ENCODE results near the gene EIF4B.
"Not testable (repeated sequence)": the region's sequence is repeated elsewhere in the genome, so short reads cannot be mapped to it uniquely, and the experiment has no call there.

EIF4B gene

DNA sequence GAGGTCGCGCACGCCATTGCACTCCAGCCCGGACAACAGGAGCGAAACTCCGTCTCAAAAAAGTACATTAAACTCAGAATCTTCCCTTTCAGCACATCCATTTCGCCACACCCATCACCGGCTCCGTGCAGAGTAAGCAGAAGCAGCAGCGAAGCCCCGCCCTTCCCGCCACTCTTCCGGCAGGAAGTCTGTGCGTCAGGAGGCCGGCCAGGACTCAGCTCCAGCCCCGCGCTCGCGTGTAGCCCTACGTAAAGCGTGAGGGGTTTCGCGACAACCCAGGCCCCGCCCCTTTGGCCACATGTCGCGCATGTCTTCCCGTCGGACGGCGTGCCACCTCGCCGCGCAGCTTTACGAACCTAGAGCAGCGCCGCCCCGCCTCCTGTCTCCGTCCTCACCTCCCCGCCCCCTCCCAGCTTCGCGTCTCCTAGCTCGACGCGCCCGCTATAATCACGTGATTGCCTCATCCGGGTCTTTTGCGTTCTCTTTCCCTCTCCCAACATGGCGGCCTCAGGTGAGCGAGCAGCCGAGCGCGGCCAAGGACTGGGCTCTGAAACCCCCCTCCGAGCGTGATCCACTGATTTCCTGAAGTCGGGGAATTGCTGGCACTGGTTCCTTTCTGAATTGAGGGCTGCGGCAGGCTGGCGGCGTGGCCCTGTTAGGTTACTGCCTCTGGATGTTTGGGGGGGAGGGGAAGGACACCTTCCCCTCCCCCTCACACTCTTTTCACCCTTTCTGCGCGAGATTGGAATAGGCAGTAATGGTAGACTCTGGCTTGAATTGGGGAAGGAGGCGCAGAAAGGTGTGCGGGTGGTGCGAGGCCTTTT is at the start of gene EIF4B:
Gene EIF4B (plus strand): TSS at position 471 of the 824 bp plus-strand sequence. CDS start 28 bp downstream, at position 499.
- peak; percentile 99 for DNase-seq (ENCODE audit: low read depth in 2 of 2)

DNA sequence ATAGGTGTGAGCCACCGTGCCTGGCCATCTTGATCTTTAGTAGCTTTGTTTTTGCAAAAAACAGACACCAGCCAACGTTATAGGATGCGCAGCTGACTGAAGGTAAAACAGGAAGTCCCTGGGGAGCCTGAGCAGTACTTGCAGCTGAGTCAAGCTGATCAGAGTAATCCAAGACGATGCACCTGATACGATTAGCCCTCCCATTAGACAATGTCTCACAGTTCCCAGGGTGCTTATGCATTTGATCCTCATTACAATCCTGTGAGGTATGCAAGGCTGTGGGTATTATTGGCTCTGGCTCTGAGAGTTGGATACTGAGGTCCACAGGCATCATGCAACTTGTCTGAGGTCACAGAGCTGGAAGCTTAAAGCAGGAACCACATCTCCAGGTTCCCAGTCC is 49.3 kb upstream of the EIF4B start:
- DNase-seq (ENCODE audit: low read depth in 2 of 2): no peak

DNA sequence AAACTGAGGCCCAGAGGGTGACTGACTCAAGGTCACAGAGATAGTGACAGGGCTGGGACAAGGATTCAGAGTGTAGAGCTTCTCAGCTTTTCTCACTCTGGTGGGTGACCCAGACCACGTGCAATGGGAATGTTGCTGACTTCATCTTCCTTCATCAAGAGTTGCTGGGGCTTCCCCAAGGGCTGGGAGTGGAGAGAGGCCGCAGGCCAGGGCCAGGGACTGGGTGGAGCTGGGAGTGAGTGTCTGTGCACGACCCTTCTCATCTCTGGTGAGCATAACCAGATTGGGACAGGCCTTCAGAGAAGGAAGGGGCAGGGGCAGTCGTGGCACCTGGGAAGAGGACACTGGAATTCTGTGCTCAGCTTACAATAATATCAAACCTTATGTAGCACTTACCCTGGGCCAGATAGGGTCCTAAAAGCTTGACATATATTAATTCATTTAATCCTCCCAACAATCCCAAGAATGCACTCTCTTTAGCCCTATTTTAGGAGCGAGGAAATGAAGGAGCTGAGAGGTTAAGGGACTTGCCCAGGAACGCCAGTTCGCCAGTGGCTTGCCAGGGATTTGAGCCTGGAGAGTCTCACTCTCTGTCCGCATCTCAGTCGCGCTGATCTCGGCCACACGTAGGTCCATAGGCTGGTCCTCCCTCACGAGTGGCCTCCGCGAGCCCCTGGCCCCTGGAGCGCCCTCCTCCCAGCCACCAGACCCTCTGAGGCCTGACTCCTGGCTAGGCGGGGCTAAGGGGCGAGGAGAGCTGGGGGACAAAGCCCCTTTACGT is 41.5 kb upstream of the EIF4B start:
- DNase-seq (ENCODE audit: low read depth in 2 of 2): no peak

GRCh38 chr12:52965337-52965731 is 40.9 kb upstream of the EIF4B start:
- DNase-seq (ENCODE audit: low read depth in 2 of 2): no peak

DNA sequence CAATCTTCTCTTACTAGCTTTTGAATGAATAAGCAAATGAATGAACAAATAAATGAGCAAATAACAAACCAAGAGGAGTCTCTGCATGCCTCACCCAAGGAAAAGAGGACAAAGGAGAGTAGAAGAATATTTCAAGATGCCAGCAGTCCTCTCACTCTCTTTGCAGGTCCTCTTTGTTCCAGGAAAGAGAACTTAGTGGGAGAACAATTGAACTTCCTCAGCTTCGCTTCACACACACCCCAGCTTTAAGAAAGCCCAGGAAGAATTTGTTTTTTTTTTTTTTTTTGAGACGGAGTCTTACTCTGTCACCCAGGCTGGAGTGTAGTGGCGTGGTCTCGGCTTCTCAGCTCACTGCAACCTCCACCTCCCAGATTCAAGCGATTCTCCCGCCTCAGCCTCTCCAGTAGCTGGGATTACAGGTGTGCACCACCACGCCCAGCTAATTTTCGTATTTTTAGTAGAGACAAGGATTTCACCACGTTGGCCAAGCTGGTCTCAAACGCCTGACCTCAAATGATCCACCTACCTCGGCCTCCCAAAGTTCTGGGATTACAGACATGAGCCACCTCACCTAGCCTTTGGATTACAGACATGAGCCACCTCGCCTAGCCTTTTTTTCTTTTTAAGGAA is 37.0 kb upstream of the EIF4B start:
- DNase-seq (ENCODE audit: low read depth in 2 of 2): no peak

DNA sequence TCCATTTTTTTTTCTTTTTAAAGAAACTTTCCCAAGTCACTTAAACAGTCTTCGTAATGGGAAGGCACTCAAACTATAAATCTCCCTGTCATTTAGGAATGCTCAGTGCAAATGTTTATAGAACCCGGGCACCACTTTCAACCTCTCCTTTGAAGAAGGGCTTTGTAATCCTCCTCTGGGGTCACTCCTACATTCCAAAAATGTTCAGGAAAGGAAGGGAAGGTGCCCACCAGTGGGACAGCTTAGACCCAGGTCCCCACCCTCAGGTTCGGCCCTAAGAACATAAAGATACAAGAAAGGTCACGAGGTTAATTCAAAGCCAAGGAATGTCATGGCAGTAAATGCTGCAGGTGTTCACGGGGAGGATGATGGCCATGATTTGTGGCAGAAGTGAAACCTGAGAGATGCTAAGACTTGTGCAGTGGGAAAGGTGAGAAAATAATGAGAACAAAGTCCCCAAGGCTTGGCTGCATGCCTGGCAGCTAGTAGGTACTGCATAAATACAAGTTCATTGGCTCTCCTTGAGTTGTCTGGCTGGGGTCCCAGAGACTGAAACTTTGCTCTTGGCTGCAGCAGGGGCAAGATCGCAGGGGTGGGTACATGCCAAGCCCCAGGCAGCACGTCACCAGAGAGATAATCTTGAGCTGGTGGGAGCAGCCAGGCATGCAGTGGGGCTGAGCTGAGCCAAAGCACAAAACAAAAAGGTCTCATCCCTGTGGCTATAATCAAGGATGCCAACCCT is 36.3 kb upstream of the EIF4B start:
- DNase-seq (ENCODE audit: low read depth in 2 of 2): no peak

DNA sequence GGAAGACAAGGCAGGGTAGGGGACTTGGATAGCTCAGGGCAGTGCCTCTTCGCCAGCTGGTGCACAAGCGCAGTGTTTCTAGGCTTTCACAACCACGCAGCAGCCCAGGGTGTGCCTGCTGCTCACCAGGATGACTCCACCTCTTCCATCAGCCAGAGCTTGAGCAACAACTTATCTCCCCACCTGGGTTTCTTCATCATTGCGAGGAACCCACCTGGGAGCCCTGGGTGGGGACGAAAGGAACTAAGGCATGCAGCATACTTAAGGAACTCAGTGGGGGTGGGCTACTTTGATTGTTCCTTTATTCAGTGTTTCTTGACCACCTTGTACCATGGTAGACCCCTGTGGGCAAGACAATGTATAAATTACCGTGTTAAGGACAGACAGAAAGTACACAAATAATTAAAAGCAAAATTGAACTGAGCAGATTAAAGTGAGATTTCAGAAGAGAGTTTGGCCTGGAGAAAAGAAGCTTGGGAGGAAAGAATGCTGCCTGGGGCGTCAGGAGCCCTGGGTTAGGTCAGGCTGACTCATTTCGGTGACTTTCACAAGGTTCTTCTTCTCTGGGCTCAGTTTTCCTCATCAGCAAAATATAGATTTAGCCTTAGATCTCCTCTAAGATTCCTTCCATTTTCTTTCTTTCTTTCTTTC is 34.5 kb upstream of the EIF4B start:
- no peak for DNase-seq (ENCODE audit: low read depth in 2 of 2)

DNA sequence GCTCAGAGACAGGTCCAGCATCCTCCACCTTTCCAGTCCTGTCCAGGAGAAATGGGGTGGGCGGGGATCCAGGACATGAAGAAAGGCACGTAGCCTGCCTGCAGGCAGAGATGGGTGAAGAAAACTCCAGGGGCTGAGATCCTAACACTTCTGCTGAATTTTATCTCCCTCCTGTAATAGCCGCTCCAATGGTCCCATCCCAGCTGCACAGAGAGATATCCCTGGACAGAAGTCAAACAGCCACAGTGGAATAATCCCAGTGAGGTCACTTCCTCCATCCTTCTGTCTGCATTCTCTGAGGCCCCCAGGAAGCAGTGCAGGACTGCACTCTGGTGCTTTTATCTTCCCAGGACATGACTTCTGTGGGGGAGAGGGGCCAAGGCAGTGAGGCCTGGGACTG is 31.1 kb upstream of the EIF4B start:
- no peak for DNase-seq (ENCODE audit: low read depth in 2 of 2)

DNA sequence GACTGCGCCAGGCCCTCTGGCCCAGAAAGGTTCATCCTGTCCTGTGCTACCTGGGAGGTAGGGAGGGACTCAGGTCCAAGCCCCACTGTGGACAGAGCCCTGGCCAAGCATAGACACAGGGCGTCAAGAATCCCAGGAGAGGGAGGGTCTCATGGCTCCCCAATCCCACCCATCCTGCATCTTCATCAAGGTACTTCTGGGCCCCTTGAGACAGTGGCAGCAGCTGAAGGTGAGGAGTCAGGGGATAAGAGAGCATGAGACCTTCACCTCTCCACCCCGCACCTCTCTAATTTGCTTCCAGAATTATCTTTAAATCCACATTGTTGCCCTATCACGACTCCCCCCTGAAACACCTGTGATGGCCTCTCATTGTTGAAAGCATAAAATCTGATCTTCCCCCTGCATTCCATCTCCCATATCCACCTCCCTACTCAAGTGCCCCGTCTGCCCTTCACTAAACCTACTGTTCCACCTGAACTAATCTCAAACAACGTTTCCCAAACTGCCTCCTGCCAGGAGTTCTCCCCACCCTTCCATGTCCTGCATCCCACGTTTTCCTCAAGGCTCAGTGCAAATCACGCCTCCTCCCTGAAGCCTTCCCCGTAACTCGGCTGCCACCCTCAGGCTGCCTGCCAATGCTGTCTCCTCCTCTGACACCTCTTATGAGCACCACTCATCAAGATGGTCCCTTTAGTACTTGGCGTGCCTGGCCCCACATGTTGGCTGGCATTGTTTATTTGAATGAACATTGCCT is 30.3 kb upstream of the EIF4B start:
- no peak for DNase-seq (ENCODE audit: low read depth in 2 of 2)

DNA sequence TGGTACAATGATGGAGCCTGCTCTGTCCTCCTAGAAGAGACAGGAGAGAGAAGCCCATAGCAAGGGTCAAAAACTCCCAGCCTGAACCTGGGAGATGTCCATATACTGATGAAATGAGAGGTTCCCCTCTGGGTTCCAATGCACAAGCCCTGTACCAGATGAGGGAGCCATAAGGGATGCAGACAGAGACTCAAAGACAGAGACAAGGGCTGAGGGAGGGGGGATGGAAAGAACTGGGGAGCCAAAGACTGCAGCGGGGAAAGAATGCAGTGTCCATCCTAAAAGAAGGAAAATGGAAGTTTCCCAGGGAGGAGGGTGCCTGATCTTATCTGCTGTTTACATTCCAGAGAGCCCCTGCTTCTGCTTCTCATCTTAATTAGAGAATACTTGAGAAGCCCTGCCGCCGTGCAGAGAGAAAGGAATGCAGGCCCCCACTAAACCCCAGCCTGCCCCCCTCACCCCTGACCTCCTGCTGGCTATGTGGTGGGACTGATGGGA is 29.6 kb upstream of the EIF4B start:
- no peak for DNase-seq (ENCODE audit: low read depth in 2 of 2)

DNA sequence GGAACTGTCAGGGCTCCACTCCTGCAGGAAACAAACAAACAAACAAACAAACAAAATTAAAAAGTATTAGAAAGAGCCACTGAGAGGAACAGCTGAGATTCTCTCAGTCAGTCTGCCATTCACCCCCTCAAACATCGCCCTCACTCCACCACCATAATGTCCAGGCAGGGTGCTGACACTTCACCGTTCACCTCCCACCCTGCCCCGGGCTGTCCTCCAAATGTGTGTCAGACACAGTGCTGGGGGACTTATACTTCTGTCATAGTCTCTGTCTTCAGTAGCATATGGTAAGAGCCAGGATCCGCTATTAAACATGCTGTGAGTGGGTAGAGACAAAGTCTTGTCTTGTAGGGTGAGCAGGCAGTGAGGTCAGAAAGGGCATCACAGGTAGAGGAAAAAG is 29.1 kb upstream of the EIF4B start:
- no peak for DNase-seq (ENCODE audit: low read depth in 2 of 2)

DNA sequence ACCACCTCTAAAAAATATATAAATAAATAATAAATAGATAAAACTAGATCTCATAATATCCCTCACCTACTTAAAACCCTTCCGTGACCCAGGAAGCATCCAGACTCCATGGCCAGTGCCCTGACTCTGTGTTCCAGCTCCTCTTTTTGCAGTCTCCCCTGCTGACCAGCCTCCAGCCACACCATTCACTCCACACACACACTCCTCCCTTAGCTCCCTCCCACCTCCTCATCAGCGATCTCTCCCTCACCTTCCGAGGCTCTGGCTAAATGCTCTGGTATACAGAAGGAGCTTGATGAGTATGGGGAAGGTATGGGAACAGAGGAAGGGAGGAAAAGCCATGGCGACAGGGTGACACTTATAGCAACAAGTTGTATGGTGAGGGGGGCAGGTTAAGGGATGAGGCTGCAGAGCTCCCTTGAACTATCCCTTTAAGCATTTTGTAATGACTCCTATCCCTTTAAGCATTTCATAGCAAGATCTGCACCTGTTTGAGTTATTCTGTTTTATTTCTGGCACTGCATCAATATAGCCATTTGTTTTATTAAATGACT is 26.1 kb upstream of the EIF4B start:
- no peak for DNase-seq (ENCODE audit: low read depth in 2 of 2)

DNA sequence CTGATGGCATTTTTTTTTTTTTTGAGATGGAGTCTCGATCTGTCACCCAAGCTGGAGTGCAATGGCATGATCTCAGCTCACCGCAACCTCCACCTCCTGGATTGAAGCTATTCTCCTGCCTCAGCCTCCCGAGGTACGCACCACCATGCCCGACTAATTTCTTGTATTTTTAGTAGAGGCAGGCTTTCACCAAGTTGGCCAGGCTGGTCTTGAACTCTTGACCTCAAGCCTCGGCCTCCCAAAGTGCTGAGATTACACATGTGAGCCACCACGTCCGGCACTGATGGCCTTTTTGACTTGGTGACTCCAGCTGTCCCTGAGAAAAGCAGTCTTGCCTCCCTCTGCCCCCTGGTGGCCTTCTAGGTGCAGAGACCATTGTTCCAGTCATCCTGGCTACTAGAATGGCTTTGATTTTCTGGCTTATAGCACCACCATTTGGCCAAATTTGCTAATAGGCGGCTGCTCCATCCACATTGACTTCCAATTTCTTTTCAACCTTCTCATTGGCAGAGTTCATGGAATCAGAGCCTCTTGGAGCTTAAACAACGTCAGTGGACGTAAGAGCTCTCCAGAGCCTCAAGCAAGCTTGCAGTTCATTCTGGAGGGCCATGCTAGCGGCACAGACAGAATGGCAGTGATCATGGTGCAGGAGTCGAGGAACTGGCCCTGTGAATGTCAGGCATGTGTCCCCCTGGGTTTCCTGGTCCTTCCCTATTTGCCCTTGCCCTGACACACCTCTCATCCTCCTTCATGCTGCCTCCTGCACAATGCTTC is 25.4 kb upstream of the EIF4B start:
- peak; percentile 60 to 76 for DNase-seq (ENCODE audit: low read depth in 2 of 2)

GRCh38 chr12:52984136-52984535 is 22.1 kb upstream of the EIF4B start:
- no peak for DNase-seq (ENCODE audit: low read depth in 2 of 2)

DNA sequence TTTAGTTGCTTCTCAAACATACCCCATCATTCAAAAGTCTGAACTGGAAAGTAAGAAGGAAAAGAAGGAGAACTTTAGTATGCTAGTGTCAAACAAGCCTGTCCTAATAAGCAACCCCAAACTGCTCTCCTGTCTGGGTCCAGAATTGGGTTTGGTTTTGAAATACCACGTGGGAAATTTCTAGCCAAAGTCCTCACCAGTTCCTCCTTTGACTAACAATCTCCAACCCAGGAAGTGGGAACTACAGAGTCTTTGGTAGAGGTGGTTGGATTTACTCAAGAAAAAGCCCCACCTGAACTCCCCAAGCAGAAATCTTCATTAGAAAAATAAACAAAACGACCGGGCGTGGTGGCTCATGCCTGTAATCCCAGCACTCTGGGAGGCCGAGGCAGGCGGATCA is 17.4 kb upstream of the EIF4B start:
- DNase-seq (ENCODE audit: low read depth in 2 of 2): no peak

- DNase-seq (ENCODE audit: low read depth in 2 of 2): no peak
These were observed 16.1 kb upstream of the EIF4B start for GRCh38 chr12:52990206-52990605.

DNA sequence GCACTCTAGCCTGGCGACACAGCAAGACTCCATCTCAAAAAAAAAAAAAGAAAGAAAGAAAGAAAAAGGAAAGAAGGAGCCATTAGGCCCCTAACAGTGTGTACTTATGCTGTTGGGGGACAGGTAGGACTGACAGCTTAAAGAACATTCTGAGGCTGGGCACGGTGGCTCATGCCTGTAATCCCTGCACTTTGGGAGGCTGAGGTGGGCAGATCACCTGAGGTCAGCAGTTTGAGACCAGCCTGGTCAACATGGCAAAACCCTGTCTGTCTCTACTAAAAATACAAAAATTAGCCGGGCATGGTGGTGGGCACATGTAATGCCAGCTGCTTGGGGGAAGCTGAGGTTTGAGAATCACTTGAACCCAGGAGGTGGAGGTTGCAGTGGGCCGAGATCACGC is 14.0 kb upstream of the EIF4B start:
- DNase-seq (ENCODE audit: low read depth in 2 of 2): not testable (repeated sequence)

GRCh38 chr12:52992699-52993557 is 13.3 kb upstream of the EIF4B start:
- DNase-seq (ENCODE audit: low read depth in 2 of 2): no peak

- DNase-seq (ENCODE audit: low read depth in 2 of 2): no peak
These were observed 12.7 kb upstream of the EIF4B start for GRCh38 chr12:52993558-52993869.

Measured in stimulated activated CD4-positive, alpha-beta T cell treated with anti-CD3 and anti-CD28 coated beads, Interleukin-1b, Interleukin-23, amount 100 ng/mL, for 4 hours (primary cell).